ENCODE data around the gene CFC1B.
"Not testable (repeated sequence)": the region's sequence is repeated elsewhere in the genome, so short reads cannot be mapped to it uniquely, and the experiment has no call there.

Gene CFC1B

GRCh38 chr2:130543785-130544528 is 22.9 kb downstream of the CFC1B start:
- not testable (repeated sequence) for H3K4me1 ChIP-seq; DNase-seq; H3K4me3 ChIP-seq (ENCODE audit: low read depth, low read length); H3K9me3 ChIP-seq; H3K36me3 ChIP-seq; H3K27me3 ChIP-seq

- not testable (repeated sequence) for DNase-seq; H3K27me3 ChIP-seq; H3K36me3 ChIP-seq; H3K9me3 ChIP-seq; H3K4me1 ChIP-seq; H3K4me3 ChIP-seq (ENCODE audit: low read depth, low read length)
Observed at GRCh38 chr2:130544978-130545377, 24.0 kb downstream of the CFC1B start.

DNA sequence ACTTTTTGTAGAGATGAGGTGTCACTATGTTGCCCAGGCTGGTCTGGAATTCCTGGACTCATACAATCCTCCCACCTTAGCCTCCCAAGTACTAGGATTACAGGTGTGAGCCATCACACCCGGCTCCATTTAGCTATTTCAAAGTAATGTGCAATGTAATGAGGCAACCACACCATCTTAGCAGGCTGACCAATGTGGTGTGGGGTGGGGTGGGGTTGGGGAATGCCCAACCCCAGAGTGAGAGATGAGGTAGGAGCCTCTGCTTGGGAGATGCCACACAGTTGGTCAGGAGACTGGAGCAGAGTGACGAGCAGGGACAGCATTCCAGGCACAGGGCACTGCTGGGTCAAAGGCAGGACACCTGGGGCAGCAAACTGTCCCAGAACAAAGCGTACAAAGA is 27.4 kb downstream of the CFC1B start:
- H3K36me3 ChIP-seq; H3K27me3 ChIP-seq; H3K9me3 ChIP-seq; H3K4me3 ChIP-seq (ENCODE audit: low read depth, low read length); H3K4me1 ChIP-seq; DNase-seq: not testable (repeated sequence)

- H3K27me3 ChIP-seq; H3K4me1 ChIP-seq; H3K9me3 ChIP-seq; DNase-seq; H3K36me3 ChIP-seq; H3K4me3 ChIP-seq (ENCODE audit: low read depth, low read length): not testable (repeated sequence)
Observed at GRCh38 chr2:130549475-130549874, 28.5 kb downstream of the CFC1B start.

DNA sequence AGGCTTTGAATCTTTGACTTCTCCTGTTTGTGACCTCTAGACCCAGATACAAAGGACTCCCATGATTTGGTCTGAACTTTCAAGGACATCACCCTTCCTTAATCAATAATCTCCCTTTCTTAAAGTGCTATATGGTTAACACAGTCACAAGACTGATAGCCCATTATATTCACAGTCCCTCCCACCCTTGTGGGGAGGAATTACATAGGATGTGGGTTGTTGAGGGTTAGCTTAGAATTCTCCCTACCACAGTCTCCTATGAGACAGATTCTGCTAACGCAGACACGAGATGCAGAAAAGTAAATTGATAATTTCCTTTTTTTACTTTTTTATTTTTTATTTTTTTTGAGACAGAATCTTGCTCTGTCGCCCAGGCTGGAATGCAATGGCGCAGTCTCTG is 33.2 kb downstream of the CFC1B start:
- not testable (repeated sequence) for H3K4me1 ChIP-seq; H3K4me3 ChIP-seq (ENCODE audit: low read depth, low read length); H3K27me3 ChIP-seq; H3K36me3 ChIP-seq; DNase-seq; H3K9me3 ChIP-seq

DNA sequence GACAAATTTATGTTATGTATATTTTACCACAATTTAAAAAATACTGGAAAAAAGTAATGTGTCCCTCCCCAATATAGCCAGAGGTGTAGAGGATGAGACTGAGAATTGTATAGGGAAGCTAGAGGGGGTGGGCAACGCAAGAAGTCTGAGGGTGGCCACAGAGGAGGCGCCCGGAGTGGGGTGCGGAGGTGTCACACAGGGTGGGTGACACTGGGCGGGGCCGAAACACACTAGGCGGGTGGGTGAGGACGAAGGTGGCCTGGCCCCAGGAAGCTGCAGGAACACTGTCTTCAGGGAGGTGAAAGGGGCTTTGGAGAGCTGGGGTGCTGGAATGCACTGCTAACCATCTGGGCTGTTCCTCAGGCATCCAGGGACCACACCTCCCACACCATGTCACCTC is 35.4 kb downstream of the CFC1B start:
- not testable (repeated sequence) for H3K9me3 ChIP-seq; H3K4me1 ChIP-seq; H3K27me3 ChIP-seq; DNase-seq; H3K4me3 ChIP-seq (ENCODE audit: low read depth, low read length); H3K36me3 ChIP-seq

GRCh38 chr2:130566165-130566564 is 45.1 kb downstream of the CFC1B start:
- H3K36me3 ChIP-seq; DNase-seq; H3K9me3 ChIP-seq; H3K4me3 ChIP-seq (ENCODE audit: low read depth, low read length); H3K4me1 ChIP-seq; H3K27me3 ChIP-seq: not testable (repeated sequence)

DNA sequence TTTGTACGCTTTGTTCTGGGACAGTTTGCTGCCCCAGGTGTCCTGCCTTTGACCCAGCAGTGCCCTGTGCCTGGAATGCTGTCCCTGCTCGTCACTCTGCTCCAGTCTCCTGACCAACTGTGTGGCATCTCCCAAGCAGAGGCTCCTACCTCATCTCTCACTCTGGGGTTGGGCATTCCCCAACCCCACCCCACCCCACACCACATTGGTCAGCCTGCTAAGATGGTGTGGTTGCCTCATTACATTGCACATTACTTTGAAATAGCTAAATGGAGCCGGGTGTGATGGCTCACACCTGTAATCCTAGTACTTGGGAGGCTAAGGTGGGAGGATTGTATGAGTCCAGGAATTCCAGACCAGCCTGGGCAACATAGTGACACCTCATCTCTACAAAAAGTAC is 50.9 kb downstream of the CFC1B start:
- not testable (repeated sequence) for H3K4me3 ChIP-seq (ENCODE audit: low read depth, low read length); H3K36me3 ChIP-seq; H3K4me1 ChIP-seq; DNase-seq; H3K27me3 ChIP-seq; H3K9me3 ChIP-seq

GRCh38 chr2:130574230-130574629 is 53.2 kb downstream of the CFC1B start:
- not testable (repeated sequence) for H3K36me3 ChIP-seq; DNase-seq; H3K4me1 ChIP-seq; H3K4me3 ChIP-seq (ENCODE audit: low read depth, low read length); H3K9me3 ChIP-seq; H3K27me3 ChIP-seq

- not testable (repeated sequence) for H3K9me3 ChIP-seq; H3K36me3 ChIP-seq; H3K4me1 ChIP-seq; DNase-seq; H3K27me3 ChIP-seq; H3K4me3 ChIP-seq (ENCODE audit: low read depth, low read length)
Observed at GRCh38 chr2:130576209-130576784, 55.3 kb downstream of the CFC1B start.

DNA sequence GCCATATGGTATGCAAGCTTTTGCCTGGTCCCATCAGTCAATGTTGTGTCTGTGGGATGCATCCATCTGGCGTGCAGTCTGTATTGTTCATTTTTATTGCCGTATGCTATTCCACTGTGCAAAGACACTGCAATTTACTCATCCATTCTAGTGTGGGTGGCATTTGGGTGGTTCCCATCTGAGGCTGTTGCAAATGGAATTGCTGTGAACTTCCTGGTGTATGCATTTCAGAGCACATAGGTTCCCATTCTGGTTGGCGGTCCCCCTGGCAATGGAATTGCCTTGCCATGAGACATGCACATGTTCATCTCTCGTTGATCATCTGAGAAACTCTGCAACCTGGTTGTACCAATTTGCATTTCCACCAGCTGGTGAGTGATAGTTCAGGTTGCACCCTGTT is 56.5 kb downstream of the CFC1B start:
- not testable (repeated sequence) for H3K4me3 ChIP-seq (ENCODE audit: low read depth, low read length); H3K27me3 ChIP-seq; H3K36me3 ChIP-seq; DNase-seq; H3K9me3 ChIP-seq; H3K4me1 ChIP-seq

Data from BE2C (cell line).